ENCODE measurements around the gene KCNK15.

- TF ChIP-seq CTCF (IDR thresholded peaks at IDR 0.05) (no peak), POLR2A (IDR thresholded peaks at IDR 0.05) (no peak)
Measured at GRCh38 chr20:44732327-44732726, 13.3 kb upstream of the KCNK15 start.

Data from thyroid gland (tissue), 4 donors.